WERI-Rb-1 (cell line): ENCODE results near the gene CYP19A1.

ENCODE experiments used
- DNase-seq: peaks from one replicate; pipeline ENCODE4 v3.0.0-alpha.2; 2020
- H3K27ac ChIP-seq: fragments of 250-450 bp; sonication (Bioruptor Pico); 2 replicates; pipeline ENCODE4 v1.5.1; 2020; ENCODE audit warnings: mild to moderate bottlenecking, moderate library complexity
- H3K27me3 ChIP-seq: fragments of 250-450 bp; sonication (Bioruptor Pico); 2 replicates; pipeline ENCODE4 v1.5.1; 2021; ENCODE audit warnings: mild to moderate bottlenecking, low read depth, moderate library complexity; ENCODE audit not compliant: insufficient read depth, severe bottlenecking
- H3K36me3 ChIP-seq: fragments of 250-450 bp; sonication (Bioruptor Pico); 2 replicates; pipeline ENCODE4 v1.5.1; 2020; ENCODE audit warnings: mild to moderate bottlenecking, moderate library complexity
- H3K4me3 ChIP-seq: 2 replicates; pipeline ENCODE4 v1.5.1; 2011; ENCODE audit warnings: low read depth, mild to moderate bottlenecking, control low read depth, low read length
- H3K9me3 ChIP-seq: fragments of 250-450 bp; sonication (Bioruptor Pico); 2 replicates; pipeline ENCODE4 v1.5.1; 2021; ENCODE audit warnings: mild to moderate bottlenecking, moderate library complexity; ENCODE audit not compliant: severe bottlenecking
- TF ChIP-seq, protein P1 (sequence below): IDR thresholded peaks from 2 replicates; pipeline ENCODE4 v1.5.1; 2011; ENCODE audit warnings: low read depth, mild to moderate bottlenecking, control low read depth, inconsistent platforms, low read length

The CYP19A1 gene

DNA sequence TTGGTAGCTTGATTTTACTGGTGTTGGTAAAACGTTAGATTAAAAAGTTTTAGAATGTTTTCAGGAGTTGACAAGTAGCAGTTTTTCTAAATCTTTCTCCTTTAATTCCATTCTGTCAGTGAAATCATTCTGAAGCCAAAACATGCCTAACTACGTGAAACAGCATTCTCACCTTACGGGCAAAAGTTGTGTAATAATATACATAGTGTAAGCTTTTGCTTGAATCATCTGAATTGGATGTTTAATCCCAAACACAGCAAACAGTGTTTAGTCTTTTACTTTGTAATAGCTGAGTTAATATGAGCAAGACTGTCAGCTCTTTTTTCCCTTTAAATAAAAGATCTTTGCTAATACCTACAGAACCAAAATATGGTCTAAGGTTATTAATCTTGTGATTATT, 100.6 kb downstream of the CYP19A1 start:
- TF ChIP-seq, protein P1, sequence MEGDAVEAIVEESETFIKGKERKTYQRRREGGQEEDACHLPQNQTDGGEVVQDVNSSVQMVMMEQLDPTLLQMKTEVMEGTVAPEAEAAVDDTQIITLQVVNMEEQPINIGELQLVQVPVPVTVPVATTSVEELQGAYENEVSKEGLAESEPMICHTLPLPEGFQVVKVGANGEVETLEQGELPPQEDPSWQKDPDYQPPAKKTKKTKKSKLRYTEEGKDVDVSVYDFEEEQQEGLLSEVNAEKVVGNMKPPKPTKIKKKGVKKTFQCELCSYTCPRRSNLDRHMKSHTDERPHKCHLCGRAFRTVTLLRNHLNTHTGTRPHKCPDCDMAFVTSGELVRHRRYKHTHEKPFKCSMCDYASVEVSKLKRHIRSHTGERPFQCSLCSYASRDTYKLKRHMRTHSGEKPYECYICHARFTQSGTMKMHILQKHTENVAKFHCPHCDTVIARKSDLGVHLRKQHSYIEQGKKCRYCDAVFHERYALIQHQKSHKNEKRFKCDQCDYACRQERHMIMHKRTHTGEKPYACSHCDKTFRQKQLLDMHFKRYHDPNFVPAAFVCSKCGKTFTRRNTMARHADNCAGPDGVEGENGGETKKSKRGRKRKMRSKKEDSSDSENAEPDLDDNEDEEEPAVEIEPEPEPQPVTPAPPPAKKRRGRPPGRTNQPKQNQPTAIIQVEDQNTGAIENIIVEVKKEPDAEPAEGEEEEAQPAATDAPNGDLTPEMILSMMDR = no peak
- Histone ChIP-seq H3K36me3 (no peaks in the 10 kb centered on the region), H3K4me3 (no peak overlapping the region), H3K27ac (no peak overlapping the region), H3K27me3 (no peaks in the 10 kb centered on the region), H3K9me3 (no peaks in the 10 kb centered on the region)
- DNase-seq = no peak

DNA sequence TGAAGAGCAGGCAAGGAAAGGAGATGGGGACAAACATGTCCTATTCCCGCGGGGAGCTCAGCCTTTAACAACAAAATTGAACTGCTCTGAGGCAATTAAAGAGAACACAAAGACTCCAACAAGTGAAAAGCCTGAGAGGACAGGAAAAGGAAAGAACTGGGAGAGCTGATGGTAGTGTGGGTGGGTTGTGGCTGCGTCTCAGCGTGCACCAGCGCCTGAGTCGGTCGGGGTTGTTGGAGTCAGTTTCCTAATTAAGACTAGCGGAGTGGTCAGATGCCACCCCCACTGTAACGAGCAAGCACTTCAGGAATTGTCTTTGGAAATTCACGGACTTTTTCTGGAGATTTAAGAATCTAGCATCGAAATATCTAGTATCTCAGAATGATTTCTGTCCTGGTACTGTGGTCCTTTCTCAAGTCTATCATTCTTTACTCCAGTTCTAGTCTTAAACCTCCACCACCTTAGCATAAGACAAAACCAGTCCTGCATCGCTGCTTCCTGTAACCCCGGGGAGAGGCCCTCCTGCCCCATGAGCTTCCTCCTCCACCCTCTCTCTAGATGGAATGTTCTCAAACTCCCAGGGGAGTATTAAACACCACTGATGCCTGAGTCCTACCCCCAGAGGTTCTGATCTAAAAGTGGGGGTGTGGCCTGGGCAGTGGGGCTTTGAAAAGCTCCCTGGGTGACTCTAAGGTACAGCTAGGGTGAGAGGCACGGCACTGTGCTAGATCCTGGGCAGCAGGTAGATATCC, 104.0 kb downstream of the CYP19A1 start:
- no peaks in the 10 kb centered on the region for H3K36me3 ChIP-seq
- H3K27me3 ChIP-seq = no peaks in the 10 kb centered on the region
- TF ChIP-seq, protein P1 = no peak
- no peak for DNase-seq
- H3K27ac ChIP-seq = no peak overlapping the region
- H3K4me3 ChIP-seq = no peak overlapping the region
- H3K9me3 ChIP-seq = no peaks in the 10 kb centered on the region

DNA sequence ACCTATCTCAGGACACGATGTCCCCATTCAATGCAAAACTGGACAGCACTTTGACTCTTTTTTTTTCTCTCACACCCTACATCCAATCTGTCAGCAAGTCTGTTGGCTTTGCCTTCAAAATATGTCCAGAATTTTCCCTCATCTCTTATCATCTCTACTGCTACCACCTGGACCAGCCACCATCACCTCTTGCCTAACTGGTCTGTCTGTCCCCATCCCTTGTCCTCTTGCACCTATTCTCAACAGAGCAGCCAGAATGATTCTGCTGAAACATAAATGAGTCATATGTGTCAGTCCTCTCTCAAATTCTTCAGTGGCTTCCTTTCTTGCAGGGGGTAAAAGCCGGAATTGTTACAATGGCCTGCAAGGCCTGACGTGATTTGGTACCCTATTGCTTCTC, 105.8 kb downstream of the CYP19A1 start:
- no peak overlapping the region for H3K4me3 ChIP-seq
- H3K27me3 ChIP-seq = no peaks in the 10 kb centered on the region
- H3K27ac ChIP-seq = no peak overlapping the region
- no peaks in the 10 kb centered on the region for H3K36me3 ChIP-seq
- TF ChIP-seq, protein P1 = no peak
- DNase-seq = no peak
- no peaks in the 10 kb centered on the region for H3K9me3 ChIP-seq

DNA sequence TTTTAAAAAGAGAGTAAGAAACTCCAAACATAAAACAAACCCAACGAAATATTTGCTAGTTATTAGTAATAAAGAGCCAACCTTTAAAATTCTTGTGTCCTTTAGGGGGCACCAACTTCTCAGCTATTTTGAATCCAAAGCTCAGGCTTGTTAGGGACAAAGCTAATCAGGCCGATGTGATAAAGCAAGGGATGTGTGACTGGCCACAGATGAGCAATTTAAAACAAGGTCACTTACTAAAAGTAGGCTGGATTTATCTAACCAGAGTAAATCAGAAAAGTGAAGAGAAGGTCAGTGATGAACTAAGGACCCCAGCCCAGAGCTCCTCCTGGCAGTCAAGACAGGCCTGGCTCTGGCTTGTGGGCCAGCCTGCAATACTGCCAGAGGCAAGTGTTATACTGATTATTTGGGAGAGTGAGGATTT, 108.5 kb downstream of the CYP19A1 start:
- H3K9me3 ChIP-seq = no peaks in the 10 kb centered on the region
- DNase-seq = peak; percentile 25
- TF ChIP-seq, protein P1 = peak; percentile 34; the same call in 1 of the 2 replicates
- H3K27ac ChIP-seq = no peak overlapping the region; the same call in 1 of the 2 replicates
- no peaks in the 10 kb centered on the region for H3K27me3 ChIP-seq
- H3K36me3 ChIP-seq = no peaks in the 10 kb centered on the region
- no peak overlapping the region for H3K4me3 ChIP-seq

DNA sequence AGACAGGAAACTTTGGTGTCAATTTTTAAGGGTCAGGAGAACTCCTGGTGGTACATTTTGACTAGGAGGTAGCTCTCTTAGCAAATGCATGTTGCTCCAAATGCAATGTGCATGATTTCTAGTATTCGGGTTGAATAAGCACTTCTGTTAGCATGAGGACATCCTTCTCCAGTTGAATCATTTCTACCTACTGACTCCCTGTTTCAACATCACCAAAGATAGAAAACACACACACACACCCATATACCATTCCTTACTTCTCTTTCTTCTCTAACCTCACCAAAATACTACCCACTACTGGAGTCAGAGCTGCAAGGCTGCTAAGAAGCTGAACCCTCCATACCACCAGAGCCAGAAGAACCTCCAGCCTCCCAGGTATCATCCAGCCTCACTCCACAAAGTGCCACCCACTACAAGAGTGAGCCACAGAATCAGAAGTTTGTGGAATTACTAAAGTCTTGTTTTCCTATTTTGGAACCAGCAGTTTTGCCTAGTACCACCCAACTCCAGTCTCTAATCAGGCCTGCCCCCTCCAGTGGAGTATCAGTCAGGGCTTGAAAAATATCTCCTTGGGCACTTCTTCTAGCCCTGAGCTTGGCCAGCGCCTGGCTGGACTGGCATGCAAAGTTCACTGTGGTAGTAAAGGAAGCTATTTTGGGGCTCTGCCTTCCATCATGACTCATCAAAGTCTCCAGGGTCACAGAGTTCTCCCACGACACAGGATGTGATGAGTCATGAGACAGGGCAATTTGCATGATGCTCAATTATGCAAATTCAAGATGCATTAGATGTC, 110.3 kb downstream of the CYP19A1 start:
- Histone ChIP-seq H3K27me3 (no peaks in the 10 kb centered on the region), H3K27ac (no peak overlapping the region), H3K4me3 (no peak overlapping the region), H3K9me3 (no peaks in the 10 kb centered on the region), H3K36me3 (no peaks in the 10 kb centered on the region)
- TF ChIP-seq, protein P1 = no peak
- DNase-seq = no peak
